HG03575 (cell line): ENCODE results near the gene ZDHHC17.
A peak's percentile ranks its signal among the peaks of the same experiment; 100 is the strongest.
"Not testable (repeated sequence)": the region's sequence is repeated elsewhere in the genome, so short reads cannot be mapped to it uniquely, and the experiment has no call there.

ENCODE experiments used
- ATAC-seq: cut with Tn5 transposase; IDR thresholded peaks from one replicate; pipeline ENCODE4 v1.9.1; 2021; ENCODE audit not compliant: unreplicated experiment, insufficient number of reproducible peaks, low FRiP score; ENCODE audit errors: extremely low read depth

ZDHHC17 gene

DNA sequence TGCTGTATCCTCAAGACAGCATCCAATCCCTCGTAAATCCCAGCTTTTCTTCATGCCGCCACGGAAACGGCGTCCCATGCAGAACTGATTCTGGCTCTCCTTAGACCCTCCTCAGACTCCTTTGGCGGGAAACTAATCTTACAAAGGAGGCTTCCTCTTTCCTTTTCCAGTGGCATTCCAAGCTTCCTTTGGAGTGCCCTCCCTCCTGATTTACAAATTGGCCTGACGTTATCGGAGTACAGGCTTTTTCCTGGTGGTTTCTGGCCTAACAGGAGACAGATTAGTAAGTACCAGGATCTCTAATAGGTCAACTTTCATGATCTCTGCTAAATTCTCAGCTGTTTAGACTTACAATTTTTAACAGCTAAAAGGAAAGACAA lies 1.3 kb upstream of the ZDHHC17 start:
- ATAC-seq, result no peak

DNA sequence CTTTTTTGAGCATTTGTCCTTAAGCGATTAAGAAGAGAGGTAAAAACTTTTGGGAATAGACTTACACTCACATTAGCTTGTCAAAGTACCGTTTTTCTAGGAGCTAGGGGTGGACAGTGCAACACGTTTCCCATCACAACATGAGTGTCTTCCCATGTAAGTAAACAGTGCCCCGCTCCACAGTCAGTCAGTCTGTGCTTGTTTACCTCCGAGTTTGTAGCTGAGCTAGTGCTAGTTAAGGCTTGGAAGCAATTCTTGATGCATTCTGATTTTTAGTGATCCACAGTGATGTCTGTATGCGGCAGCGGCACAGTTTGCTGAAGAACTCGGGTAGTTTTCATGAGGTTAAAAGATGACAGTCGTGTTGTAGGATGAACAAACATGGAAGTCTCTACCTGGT lies 941 bp downstream of the ZDHHC17 start:
- ATAC-seq, result no peak

DNA sequence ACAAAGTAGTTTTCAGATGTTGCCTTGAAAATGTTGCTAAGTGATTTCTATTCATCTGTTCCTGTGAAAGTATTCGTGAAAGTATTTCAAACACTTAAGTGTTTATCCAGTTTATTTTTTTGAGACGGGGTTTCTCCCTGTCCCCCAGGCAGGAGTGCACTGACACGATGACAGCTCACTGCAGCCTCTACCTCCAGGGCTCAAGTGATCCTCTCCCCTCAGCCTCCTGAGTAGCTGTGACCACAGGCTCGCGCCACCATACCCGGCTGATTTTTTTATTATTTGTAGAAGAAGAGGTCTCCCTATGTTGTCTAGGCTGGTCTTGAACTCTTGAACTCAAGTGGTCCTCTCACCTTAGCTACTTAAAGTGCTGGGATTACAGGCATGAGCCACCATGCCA lies 1.7 kb downstream of the ZDHHC17 start:
- ATAC-seq, result no peak

DNA sequence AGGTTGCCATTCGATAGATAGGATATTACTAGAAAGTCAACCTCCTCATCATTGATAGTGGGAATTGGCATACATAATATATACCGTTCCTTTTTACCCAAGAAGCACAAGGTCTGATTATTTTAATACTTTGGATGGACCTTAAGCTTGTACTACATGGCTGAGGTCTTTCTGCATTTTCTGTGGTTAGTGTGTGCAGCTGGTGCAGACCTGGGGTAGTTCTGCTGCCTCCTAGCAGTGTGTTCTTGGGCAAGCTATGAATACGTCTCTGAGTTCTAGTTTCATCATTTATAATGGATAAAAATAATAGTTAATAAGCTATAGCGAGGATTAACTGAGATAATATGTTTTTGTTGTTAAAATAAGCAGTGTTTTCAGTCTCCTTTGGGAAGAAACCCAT lies 2.2 kb downstream of the ZDHHC17 start:
- no peak for ATAC-seq

DNA sequence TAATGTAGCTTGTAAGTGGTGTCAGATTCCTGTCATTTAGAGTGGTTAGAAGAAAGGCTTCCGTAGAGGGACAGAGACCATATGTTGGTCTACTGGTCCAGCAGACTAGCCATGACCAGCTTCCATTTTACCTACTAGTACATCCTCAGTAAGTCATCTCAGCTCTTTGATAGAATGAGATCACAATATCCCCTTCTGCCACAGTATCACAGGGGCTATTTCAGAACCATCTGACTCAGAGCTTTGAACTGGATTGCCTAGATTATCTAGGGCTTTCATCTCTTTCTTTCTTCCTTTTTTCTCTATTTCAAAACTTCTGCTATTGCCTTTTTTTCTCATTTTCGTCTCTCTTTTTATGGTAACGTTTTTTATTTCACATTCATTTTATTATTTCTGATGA lies 4.7 kb downstream of the ZDHHC17 start:
- no peak for ATAC-seq

DNA sequence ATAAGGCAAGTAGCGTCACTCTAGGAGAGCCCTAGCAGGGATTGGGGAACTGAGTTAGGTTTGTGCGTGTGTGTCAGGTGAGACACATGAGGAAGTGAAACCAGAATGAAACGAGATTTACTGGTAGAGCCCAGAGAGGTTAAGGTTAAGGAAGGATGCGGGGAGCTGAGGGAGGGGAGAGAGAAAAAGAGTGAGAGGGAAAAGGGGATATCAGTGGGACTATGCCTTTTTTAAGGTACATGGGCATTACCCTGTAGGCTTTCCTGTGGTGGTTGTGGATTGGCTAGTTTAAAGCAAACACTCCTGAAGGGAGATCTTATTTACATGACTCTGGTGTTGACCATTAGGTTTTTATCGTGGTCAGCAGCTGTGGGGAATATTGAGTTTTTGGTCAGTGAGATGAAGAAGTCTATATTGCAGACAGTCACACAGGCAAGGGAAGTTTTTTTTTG lies 13.9 kb downstream of the ZDHHC17 start:
- ATAC-seq, result peak; percentile 99

DNA sequence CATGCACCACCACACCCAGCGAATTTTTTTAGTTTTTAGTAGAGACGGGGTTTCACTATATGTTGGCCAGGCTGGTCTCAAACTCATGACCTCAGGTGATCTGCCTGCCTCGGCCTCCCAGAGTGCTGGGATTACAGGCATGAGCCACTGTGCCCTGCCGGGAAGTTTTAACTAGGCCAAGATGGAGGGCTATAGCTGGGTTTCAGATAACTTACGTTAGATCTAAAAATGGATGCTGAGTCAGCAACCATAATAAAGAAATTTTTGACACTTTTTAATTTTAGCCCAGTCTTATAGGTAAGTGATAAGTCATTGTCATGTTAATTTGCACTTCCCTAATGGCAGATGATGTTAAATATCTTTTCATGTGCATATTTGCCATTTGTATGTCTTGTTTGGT lies 14.4 kb downstream of the ZDHHC17 start:
- no peak for ATAC-seq

DNA sequence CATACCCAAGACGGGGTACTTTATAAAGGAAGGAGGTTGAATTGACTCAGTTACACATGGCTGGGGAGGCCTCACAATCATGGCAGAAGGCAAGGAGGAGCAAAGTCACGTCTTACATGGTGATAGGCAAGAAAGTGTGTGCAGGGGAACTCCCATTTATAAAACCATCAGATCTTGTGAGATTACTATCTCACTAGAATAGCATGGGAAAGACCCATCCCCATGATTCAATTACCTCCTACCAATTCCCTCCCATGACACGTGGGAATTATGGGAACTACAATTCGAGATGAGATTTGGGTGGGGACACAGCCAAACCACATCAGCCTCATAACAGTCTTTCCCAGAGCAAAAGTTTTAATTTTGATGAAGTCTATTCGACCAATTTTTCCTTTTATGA lies 15.4 kb downstream of the ZDHHC17 start:
- not testable (repeated sequence) for ATAC-seq

DNA sequence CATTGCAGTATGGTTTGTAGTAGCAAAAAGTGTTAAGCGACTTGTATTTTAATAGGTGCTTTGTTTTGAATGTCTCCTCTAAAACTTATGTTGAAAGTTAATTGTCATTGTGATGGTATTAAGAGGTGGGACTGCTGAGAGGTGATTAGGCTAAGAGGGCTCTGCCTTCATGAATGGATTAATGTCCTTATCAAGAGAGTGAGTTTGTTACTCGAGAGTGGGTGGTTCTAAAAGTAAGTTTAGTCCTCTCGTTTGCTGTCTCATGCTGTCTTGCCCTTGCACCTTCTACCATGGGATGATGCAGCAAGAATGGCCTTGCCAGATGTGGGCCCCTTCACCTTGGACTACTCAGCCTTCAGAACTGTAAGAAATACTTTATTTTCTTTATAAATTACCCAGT lies 17.4 kb downstream of the ZDHHC17 start:
- ATAC-seq, result no peak

DNA sequence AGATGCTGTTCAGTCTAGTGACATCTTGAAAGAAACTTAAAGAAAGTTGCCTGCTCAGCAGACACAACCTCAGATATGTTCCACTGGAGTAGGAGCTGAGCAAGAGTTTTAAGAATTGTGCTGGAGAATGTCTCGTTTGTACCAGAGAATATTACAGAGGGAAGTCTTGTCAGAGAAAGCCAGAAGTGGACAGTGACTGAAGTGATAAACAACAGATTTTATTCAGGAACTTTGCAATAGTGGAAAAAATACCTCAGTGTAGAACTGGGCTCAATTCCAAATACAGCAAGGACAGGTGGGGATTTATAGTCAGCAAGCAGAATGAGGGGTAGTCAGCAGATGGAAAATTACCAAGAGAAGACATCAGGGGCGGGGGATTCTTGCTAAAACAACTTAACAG lies 18.6 kb downstream of the ZDHHC17 start:
- ATAC-seq, result no peak

DNA sequence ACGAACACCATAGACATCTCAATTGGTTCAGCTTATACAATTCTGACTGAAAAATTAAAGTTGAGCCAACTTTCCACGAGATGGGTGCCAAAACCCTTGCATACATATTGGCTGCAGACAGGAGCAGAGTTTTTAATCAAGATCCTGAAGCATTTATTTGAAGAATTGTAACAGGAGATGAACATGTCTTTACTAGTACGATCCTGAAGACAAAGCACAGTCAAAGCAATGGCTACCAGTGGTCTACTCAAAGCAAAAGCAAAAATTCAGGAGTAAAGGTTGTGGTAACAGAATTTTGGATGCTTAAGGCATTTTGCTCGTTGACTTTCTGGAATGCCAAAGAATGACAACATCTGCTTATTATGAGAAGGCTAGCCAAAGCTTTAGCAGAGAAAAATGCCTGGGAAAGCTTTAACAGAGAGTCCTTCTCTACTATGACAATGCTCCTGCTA lies 20.7 kb downstream of the ZDHHC17 start:
- no peak for ATAC-seq

DNA sequence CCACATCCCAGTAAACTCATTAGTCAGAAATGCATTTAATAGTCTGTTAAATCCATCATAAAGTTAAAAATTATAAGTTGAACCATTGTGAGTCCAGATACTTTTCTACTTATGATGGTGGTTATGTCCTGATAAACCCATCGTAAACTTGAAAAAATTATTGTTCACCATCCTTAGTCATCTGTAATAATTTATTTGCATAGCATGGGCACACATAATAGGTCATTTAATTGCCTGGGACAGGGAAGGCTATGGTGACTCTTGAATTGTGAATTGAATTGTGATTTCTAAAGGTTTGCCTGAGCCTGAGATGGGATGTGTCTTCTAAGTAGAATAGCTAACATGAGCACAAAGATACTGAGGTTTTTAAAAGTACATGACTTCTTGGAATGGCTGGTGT lies 21.5 kb downstream of the ZDHHC17 start:
- no peak for ATAC-seq

DNA sequence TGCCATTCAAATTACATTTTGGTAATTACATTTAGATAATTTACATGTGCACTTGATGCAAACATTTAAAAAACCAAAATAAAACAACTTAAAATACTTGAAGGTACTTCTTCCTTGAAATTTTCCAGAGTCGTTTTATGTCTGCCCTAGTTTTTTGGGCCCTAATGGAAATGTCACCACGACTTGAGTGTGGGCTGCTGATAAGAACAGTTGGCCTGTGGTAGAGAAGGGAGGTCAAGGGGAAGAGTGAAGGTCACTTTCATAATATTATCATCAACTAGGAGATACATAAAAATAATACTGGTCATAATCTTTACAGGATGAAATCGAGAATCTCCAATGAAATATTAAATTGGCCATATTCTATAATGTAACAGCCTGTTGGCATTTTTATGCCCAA lies 23.1 kb downstream of the ZDHHC17 start:
- ATAC-seq, result no peak

DNA sequence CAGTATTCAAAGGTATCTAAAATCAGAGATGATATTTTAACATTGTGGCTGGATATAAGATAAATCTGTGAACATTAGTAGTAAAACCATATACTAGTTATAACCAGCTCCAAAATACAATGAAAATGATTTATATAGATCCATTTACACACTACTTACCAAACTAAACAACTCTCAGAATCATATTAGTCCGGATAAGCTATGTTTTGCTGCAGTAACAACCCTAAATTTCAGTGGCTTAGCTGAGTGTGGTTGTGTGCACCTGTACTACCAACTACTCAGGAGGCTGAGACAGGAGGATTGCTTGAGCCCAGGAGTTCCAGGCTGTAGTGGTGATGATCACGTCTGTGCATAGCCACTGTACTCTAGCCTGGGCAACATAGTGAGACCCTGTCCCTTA lies 23.8 kb downstream of the ZDHHC17 start:
- no peak for ATAC-seq

DNA sequence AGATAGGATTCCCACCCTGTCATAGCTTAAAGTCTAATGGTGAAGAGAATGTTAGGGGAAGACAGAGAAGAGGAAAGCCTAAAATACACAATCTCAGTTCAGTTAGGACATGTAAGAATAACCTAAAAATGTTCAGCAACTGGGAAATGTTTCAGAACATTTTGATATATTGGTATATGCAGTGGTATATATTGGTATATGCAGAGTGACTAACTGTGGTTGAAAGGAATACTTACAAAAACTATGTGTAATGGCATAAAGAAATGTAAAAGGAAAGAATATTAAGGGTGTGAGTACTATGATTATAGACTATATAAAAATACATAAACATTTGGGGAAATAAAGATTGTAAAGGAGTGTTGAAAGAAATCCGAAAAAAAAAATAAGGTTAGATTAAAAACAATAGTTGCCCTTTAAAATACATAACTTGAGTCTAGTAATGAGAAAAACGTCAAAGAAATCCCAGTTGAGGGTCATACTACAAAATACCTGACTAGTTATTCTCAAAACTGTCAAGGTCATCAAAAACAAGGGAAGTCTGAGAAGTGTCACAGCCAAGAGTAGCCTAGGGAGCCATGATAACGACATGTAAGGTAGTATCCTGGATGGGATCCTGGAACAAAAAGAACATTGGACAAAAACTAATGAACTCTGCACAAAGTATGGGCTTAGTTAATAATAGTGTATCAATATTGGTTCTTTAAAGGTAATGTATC lies 25.6 kb downstream of the ZDHHC17 start:
- ATAC-seq, result no peak

DNA sequence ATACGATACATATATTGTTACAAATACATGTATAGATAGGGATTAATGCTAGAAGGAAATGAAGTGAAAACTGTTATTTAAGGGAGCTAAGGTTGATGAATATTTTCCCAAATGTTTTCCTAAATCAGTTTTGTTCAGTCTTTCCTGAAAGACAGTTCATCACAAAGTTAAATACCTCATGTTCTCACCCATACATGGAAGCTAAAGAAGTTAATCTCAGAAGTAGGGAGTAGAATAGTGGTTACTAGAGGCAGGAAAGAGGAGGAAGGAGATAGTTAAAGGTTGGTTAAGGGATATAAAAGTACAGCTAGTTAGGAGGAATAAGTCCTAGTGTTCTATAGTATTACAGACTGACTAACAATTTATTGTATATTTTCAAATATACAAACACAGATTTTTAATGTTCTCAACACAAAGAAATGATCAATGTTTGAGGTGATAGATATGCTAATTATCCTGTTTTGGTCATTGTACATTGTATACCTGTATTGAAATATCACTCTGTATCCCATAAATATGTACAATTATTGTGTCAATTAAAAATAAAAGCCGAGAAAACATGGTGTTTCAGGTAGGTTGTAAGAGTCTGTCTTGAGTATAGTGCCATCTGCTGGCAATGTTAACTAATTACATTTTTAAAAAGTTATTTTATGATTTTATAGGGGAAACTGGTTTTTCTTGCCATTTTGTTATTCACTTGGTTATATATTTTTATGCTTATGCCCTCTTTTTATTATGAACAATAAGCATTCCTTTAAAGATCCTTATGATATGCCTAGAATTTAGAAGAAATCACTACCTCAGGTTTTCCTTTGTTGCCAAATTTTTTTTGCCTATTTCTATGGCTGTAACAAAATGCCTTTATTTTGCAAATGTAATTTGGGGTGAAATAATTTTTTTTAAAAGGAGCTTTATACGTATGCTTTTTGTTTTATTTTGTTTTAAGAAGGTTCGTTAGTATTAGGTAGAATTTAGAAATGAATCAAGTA lies 26.9 kb downstream of the ZDHHC17 start:
- no peak for ATAC-seq

DNA sequence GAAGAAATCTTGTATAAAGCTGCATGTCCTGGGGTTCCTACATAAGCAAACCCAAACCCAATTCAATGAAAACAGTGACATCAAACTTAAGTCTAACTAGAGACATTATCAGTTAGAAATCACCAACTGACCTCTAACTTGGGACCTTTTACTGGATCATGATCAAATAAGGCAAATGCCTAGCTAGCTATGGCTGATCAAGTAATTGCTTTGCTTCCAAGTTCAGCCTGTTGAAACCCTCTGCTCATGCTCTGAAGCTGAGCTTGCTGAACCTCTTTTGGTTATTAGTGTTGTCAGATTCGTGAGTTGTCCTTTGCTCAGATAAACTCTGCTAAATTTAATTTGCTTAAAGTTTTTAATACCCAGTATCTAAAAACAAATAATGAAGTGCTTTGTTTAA lies 28.9 kb downstream of the ZDHHC17 start:
- ATAC-seq, result no peak

DNA sequence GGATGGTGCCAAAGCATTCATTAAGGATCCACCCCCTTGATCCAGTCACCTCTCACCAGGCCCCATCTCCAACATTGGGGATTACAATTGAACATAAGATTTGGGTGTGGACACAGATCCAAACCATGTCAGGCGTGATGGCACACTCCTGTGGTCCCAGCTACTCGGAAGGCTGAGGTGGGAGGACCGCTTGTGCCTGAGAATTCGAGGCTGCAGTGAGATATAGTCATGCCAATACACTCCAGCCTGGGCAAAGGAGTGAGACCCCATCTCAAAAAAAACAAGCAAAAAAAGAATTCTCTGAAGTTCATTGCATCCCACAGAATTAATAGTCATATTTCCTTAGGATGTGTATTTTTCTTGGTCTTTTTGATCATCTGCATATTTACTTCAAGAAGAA lies 34.9 kb downstream of the ZDHHC17 start:
- ATAC-seq, result no peak

DNA sequence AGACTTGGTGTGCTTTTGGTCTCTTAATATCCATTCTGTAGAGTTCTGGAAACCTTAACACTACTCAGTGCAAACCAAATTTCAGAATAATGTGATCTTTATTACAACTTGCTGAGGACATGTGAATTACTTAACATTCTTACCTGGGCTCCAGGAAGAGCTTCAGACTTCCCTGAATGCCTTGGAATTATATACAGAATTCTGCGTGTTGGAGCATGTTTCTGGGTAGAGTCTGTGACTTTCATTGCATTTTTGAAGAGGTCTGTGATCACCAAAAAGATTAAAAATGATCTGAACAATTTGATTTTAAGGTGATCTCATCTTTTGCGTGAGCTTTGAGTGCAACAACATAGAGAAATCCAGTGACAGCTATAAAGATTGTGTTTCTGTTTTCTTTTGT lies 35.4 kb downstream of the ZDHHC17 start:
- no peak for ATAC-seq

DNA sequence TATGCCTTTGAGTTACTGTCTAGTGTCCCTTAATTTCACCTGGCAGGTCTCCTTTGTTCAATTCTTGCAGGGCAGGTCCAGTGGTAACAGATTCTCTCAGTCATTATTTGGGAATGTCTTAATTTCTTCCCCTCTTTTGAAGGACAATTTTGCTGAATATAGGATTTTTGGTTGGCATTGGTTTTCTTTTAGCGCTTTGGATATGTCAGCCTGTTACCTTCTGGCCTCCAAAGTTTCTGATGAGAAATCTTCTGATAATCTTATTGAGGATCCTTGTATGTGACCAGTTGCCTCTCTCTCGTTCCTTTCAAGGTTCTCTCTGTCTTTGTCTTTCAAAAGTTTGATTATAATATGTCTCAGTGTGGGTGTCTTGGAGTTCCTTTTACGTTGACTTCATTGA lies 38.1 kb downstream of the ZDHHC17 start:
- no peak for ATAC-seq
